ENCODE data around the gene RNASEH2C. TPM values are rescaled to one million over a fixed set of nuclear protein-coding genes. Genes with fewer than 3 reads are reported as not detected.

The RNASEH2C gene
- total RNA-seq, 2 experiments from 2014 or later: 25.3 to 25.9 TPM

- no peaks in the 10 kb centered on the region for H3K9me3 Mint-ChIP-seq
- DNase-seq: peak in 1 of 14 experiments; percentile 31
- intact Hi-C loops (cut with DNase I, micrococcal nuclease): loop anchor here (5.0 to 10.0 kb wide), 5 partner anchors 52 to 550 kb away; partner anchors contain the start of genes FIBP (in 1 of the 2), GAL3ST3 (in 1 of the 2), PCNX3 (in 1 of the 2) and RAB1B (in 1 of the 2)
- H3K27ac Mint-ChIP-seq: peak overlapping the region; percentile 61
- peaks cover 70% of the 10 kb centered on the region for H3K36me3 ChIP-seq (ENCODE audit: insufficient read depth, low read length)
- no peaks in the 10 kb centered on the region for H3K9me3 ChIP-seq (ENCODE audit: control insufficient read depth in 1 of 2, insufficient read depth in 1 of 2, low read length in 2 of 2)
- H3K27me3 ChIP-seq (ENCODE audit: control insufficient read depth in 1 of 2, insufficient read depth in 2 of 2, low read length in 2 of 2): no peaks in the 10 kb centered on the region
- H3K4me1 ChIP-seq (ENCODE audit: insufficient read depth, low read length): peaks cover 48% of the 10 kb centered on the region
- CTCF ChIA-PET: no interaction called here
- H3K4me3 Mint-ChIP-seq: peak overlapping the region; percentile 69
- no peak overlapping the region for H3K4me3 ChIP-seq (ENCODE audit: low read length)
- ATAC-seq (ENCODE audit: poor library complexity): no peak
- TF ChIP-seq, protein P1, sequence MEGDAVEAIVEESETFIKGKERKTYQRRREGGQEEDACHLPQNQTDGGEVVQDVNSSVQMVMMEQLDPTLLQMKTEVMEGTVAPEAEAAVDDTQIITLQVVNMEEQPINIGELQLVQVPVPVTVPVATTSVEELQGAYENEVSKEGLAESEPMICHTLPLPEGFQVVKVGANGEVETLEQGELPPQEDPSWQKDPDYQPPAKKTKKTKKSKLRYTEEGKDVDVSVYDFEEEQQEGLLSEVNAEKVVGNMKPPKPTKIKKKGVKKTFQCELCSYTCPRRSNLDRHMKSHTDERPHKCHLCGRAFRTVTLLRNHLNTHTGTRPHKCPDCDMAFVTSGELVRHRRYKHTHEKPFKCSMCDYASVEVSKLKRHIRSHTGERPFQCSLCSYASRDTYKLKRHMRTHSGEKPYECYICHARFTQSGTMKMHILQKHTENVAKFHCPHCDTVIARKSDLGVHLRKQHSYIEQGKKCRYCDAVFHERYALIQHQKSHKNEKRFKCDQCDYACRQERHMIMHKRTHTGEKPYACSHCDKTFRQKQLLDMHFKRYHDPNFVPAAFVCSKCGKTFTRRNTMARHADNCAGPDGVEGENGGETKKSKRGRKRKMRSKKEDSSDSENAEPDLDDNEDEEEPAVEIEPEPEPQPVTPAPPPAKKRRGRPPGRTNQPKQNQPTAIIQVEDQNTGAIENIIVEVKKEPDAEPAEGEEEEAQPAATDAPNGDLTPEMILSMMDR (IDR thresholded peaks at IDR 0.05): no peak
- peaks cover 41% of the 10 kb centered on the region for H3K4me1 Mint-ChIP-seq (ENCODE audit: low read depth)
- no peaks in the 10 kb centered on the region for H3K27me3 Mint-ChIP-seq
- H3K27ac ChIP-seq (ENCODE audit: low read depth in 1 of 2, low read length in 2 of 2): no peak overlapping the region
- POLR2A ChIA-PET: no interaction called here
- peaks cover 71% of the 10 kb centered on the region for H3K36me3 Mint-ChIP-seq (ENCODE audit: low read depth)
Observed at GRCh38 chr11:65714433-65714832, 6.2 kb downstream of the RNASEH2C start.

- POLR2A ChIA-PET: interaction anchor here (2.3 to 2.6 kb wide), 3 partner anchors 61 to 215 kb away, joined by 13 to 37 read pairs (median 21); partner anchors contain the start of genes CFL1, MALAT1 and MUS81
- TF ChIP-seq, protein P1 (IDR thresholded peaks at IDR 0.05): no peak
- no peaks in the 10 kb centered on the region for H3K9me3 ChIP-seq (ENCODE audit: control insufficient read depth in 1 of 2, insufficient read depth in 1 of 2, low read length in 2 of 2)
- no peak overlapping the region for H3K4me3 ChIP-seq (ENCODE audit: low read length)
- peak overlapping the region; percentile 71 for H3K4me3 Mint-ChIP-seq
- H3K36me3 Mint-ChIP-seq (ENCODE audit: low read depth): peaks cover 60% of the 10 kb centered on the region
- ATAC-seq (ENCODE audit: poor library complexity) (no peak), DNase-seq (peak in 1 of 14 experiments; percentile 37)
- H3K27ac ChIP-seq (ENCODE audit: low read depth in 1 of 2, low read length in 2 of 2): peak overlapping the region; percentile 99
- peaks cover 31% of the 10 kb centered on the region for H3K4me1 Mint-ChIP-seq (ENCODE audit: low read depth)
- no peaks in the 10 kb centered on the region for H3K9me3 Mint-ChIP-seq
- H3K27me3 ChIP-seq (ENCODE audit: control insufficient read depth in 1 of 2, insufficient read depth in 2 of 2, low read length in 2 of 2): no peaks in the 10 kb centered on the region
- H3K27ac Mint-ChIP-seq: peak overlapping the region; percentile 99
- intact Hi-C loops (cut with DNase I, micrococcal nuclease): loop anchor here (5.0 to 10.0 kb wide), 5 partner anchors 51 to 551 kb away; partner anchors contain the start of genes FIBP (in 1 of the 2), GAL3ST3 (in 1 of the 2), PCNX3 (in 1 of the 2) and RAB1B (in 1 of the 2)
- CTCF ChIA-PET: interaction anchor here (2.0 to 2.6 kb wide), 4 partner anchors 13 to 120 kb away, joined by 6 to 40 read pairs (median 20); partner anchors contain the start of genes AP5B1 and SNX32
- peaks cover 59% of the 10 kb centered on the region for H3K36me3 ChIP-seq (ENCODE audit: insufficient read depth, low read length)
- H3K27me3 Mint-ChIP-seq: no peaks in the 10 kb centered on the region
- peaks cover 38% of the 10 kb centered on the region for H3K4me1 ChIP-seq (ENCODE audit: insufficient read depth, low read length)
Observed at GRCh38 chr11:65713212-65713969, 7.2 kb downstream of the RNASEH2C start.

DNA sequence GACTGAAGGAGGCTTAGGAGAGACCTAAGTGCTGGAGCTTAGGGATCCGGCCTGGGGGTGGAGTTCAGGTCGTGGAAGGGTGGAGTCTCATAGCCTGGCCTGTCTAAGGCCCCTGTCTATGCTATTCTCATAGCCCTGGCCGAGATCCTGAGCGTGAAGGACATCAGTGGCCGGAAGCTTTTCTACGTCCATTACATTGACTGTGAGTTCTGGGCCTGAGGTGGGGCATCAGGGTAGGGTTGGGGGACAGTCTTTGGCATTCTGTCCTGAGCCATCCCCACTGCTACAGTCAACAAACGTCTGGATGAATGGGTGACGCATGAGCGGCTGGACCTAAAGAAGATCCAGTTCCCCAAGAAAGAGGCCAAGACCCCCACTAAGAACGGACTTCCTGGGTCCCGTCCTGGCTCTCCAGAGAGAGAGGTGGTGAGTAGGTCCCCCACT is 7.9 kb downstream of the RNASEH2C start:
- POLR2A ChIA-PET: interaction anchor here (1.1 to 2.7 kb wide), 22 partner anchors 9 to 591 kb away, joined by 3 to 54 read pairs (median 7); partner anchors contain the start of genes AP5B1, BANF1, CCDC85B and CFL1
- CTCF ChIA-PET: interaction anchor here (0.6 to 2.6 kb wide), 18 partner anchors 7 to 570 kb away, joined by 3 to 40 read pairs (median 6); partner anchors contain the start of genes AP5B1, BANF1, EIF1AD and FIBP
- peaks cover 30% of the 10 kb centered on the region for H3K4me1 ChIP-seq (ENCODE audit: insufficient read depth, low read length)

More for the DNA sequence above, 7.9 kb downstream of the RNASEH2C start:
- DNase-seq: no peak
- Mint-ChIP-seq H3K4me3 (peak overlapping the region; percentile 98), H3K27ac (peak overlapping the region; percentile 99), H3K9me3 (no peaks in the 10 kb centered on the region), H3K4me1 (ENCODE audit: low read depth) (peaks cover 26% of the 10 kb centered on the region), H3K36me3 (ENCODE audit: low read depth) (peaks cover 53% of the 10 kb centered on the region), H3K27me3 (no peaks in the 10 kb centered on the region)
- intact Hi-C loops (cut with DNase I, micrococcal nuclease): loop anchor here (1.0 to 10.0 kb wide), 7 partner anchors 8 to 552 kb away; partner anchors contain the start of genes FIBP (in 1 of the 2), GAL3ST3 (in 1 of the 2), PCNX3 (in 1 of the 2) and RAB1B (in 1 of the 2)
- peak overlapping the region; percentile 82 for H3K4me3 ChIP-seq (ENCODE audit: low read length)
- peak overlapping the region; percentile 99 for H3K27ac ChIP-seq (ENCODE audit: low read depth in 1 of 2, low read length in 2 of 2)
- TF ChIP-seq, protein P1 (IDR thresholded peaks at IDR 0.05): no peak
- ATAC-seq (ENCODE audit: poor library complexity): no peak
- H3K9me3 ChIP-seq (ENCODE audit: control insufficient read depth in 1 of 2, insufficient read depth in 1 of 2, low read length in 2 of 2): no peaks in the 10 kb centered on the region
- H3K36me3 ChIP-seq (ENCODE audit: insufficient read depth, low read length): peaks cover 52% of the 10 kb centered on the region
- no peaks in the 10 kb centered on the region for H3K27me3 ChIP-seq (ENCODE audit: control insufficient read depth in 1 of 2, insufficient read depth in 2 of 2, low read length in 2 of 2)

Data from CD4-positive, alpha-beta T cell (primary cell).